Measurements from ENCODE around the gene RALGAPA2. TPM values are rescaled to one million over a fixed set of nuclear protein-coding genes. Genes with fewer than 3 reads are reported as not detected.

The RALGAPA2 gene
- total and polyA plus RNA-seq, 8 donors = 9.6 to 41.7 (median 24.5) TPM

GRCh38 chr20:20568604-20569205, 143.7 kb downstream of the RALGAPA2 start:
- H3K27ac ChIP-seq = no peak overlapping the region
- H3K36me3 ChIP-seq = peaks cover 0 to 12% (median 0%) of the 10 kb centered on the region in 3 donors
- WGBS, 2 donors = 19 to 26% methylated on average over 3 of the region's 3 CpGs
- TF ChIP-seq, protein P1, sequence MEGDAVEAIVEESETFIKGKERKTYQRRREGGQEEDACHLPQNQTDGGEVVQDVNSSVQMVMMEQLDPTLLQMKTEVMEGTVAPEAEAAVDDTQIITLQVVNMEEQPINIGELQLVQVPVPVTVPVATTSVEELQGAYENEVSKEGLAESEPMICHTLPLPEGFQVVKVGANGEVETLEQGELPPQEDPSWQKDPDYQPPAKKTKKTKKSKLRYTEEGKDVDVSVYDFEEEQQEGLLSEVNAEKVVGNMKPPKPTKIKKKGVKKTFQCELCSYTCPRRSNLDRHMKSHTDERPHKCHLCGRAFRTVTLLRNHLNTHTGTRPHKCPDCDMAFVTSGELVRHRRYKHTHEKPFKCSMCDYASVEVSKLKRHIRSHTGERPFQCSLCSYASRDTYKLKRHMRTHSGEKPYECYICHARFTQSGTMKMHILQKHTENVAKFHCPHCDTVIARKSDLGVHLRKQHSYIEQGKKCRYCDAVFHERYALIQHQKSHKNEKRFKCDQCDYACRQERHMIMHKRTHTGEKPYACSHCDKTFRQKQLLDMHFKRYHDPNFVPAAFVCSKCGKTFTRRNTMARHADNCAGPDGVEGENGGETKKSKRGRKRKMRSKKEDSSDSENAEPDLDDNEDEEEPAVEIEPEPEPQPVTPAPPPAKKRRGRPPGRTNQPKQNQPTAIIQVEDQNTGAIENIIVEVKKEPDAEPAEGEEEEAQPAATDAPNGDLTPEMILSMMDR (IDR thresholded peaks at IDR 0.05) = peak in 2 of 4 donors; percentile 37 to 45
- H3K27me3 ChIP-seq = no peaks in the 10 kb centered on the region
- DNase-seq (no peak), FAIRE-seq (peak; percentile 89), ATAC-seq (peak; percentile 71 to 85 (median 80))
- peaks cover 0 to 16% (median 16%) of the 10 kb centered on the region in 3 donors for H3K4me1 ChIP-seq
- H3K4me3 ChIP-seq = no peak overlapping the region
- H3K9me3 ChIP-seq = no peaks in the 10 kb centered on the region
- intact Hi-C loops (cut with DNase I) = loop anchor here in 1 of 3 donors (10.0 kb wide), 1 partner anchor 204 kb away; the partner anchor contains the start of gene INSM1

GRCh38 chr20:20567712-20568111, 144.7 kb downstream of the RALGAPA2 start:
- WGBS, 2 donors = 95 to 97% methylated on average over 4 of the region's 4 CpGs
- intact Hi-C loops (cut with DNase I) = loop anchor here in 1 of 3 donors (10.0 kb wide), 1 partner anchor 203 kb away; the partner anchor contains the start of gene INSM1
- Histone ChIP-seq H3K36me3 (peaks cover 0 to 12% (median 0%) of the 10 kb centered on the region in 3 donors), H3K9me3 (no peaks in the 10 kb centered on the region), H3K27me3 (no peaks in the 10 kb centered on the region), H3K27ac (no peak overlapping the region), H3K4me1 (peaks cover 0 to 16% (median 16%) of the 10 kb centered on the region in 3 donors), H3K4me3 (no peak overlapping the region)
- DNase-seq = no peak
- TF ChIP-seq, protein P1 (IDR thresholded peaks at IDR 0.05) = no peak
- no peak for FAIRE-seq
- no peak for ATAC-seq

DNA sequence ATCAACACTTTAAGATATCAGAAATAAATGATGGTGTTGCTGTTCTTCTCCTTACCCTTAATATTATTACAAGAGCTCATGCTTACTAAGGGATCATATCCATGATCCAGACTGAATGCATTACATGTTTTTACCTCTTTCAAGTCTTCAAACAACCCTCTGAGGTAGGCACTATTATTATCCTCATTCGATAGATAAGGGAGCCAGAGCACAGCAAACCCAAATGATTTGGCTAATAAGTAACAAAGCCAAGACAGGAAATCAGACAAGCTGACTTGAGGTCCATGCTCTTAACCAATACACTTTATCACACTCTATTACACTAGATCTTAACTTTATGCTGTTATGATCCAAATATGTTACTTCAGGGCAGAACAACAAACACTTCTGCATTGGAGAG, 145.9 kb downstream of the RALGAPA2 start:
- peaks cover 0 to 16% (median 16%) of the 10 kb centered on the region in 3 donors for H3K4me1 ChIP-seq
- DNase-seq (no peak), ATAC-seq (peak; percentile 77 to 90 (median 82)), FAIRE-seq (no peak)
- H3K36me3 ChIP-seq = peaks cover 0 to 13% (median 0%) of the 10 kb centered on the region in 3 donors
- H3K4me3 ChIP-seq = no peak overlapping the region
- no peaks in the 10 kb centered on the region for H3K9me3 ChIP-seq
- no peak overlapping the region for H3K27ac ChIP-seq
- no peaks in the 10 kb centered on the region for H3K27me3 ChIP-seq
- TF ChIP-seq, protein P1 (IDR thresholded peaks at IDR 0.05) = no peak
- WGBS, 2 donors = 13 to 19% methylated on average over 1 of the region's 1 CpG
- intact Hi-C loops (cut with DNase I) = loop anchor here in 1 of 3 donors (10.0 kb wide), 1 partner anchor 202 kb away; the partner anchor contains the start of gene INSM1

GRCh38 chr20:20564279-20564678, 148.2 kb downstream of the RALGAPA2 start:
- Histone ChIP-seq H3K27ac (no peak overlapping the region), H3K4me3 (no peak overlapping the region), H3K36me3 (peaks cover 0 to 8% (median 5%) of the 10 kb centered on the region in 3 donors), H3K9me3 (no peaks in the 10 kb centered on the region), H3K4me1 (peaks cover 0 to 16% (median 16%) of the 10 kb centered on the region in 3 donors), H3K27me3 (no peaks in the 10 kb centered on the region)
- TF ChIP-seq, protein P1 (IDR thresholded peaks at IDR 0.05) = no peak
- intact Hi-C loops (cut with DNase I) = loop anchor here in 1 of 3 donors (10.0 kb wide), 1 partner anchor 199 kb away; the partner anchor contains the start of gene INSM1
- no peak for ATAC-seq
- DNase-seq = no peak
- no peak for FAIRE-seq

DNA sequence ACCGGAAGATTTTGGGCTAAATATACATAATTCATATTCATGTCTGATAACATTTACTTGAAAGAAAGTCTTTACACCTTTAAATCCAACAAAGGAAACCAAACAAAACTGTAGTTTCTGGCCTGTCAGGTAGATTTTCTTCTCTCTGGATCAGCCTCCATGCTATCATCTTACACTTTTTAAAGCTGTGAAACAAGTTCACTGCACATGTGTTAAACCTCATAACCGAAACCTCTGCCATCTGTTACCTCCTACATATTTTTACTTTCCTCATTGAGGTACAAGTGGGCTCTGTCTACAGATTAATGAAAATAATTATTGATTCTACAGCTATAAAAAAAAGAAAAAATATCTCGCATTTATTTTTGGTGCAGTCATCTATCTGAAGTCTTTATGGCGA, 149.9 kb downstream of the RALGAPA2 start:
- intact Hi-C loops (cut with DNase I) = loop anchor here in 1 of 3 donors (10.0 kb wide), 1 partner anchor 198 kb away; the partner anchor contains the start of gene INSM1
- H3K27me3 ChIP-seq = no peaks in the 10 kb centered on the region

More for the DNA sequence above, 149.9 kb downstream of the RALGAPA2 start:
- FAIRE-seq = no peak
- no peak for DNase-seq
- H3K27ac ChIP-seq = no peak overlapping the region
- H3K36me3 ChIP-seq = peaks cover 0 to 8% (median 5%) of the 10 kb centered on the region in 3 donors
- H3K4me1 ChIP-seq = peaks cover 0 to 16% (median 15%) of the 10 kb centered on the region in 3 donors
- H3K9me3 ChIP-seq = no peaks in the 10 kb centered on the region
- TF ChIP-seq, protein P1 (IDR thresholded peaks at IDR 0.05) = no peak
- 69 to 81% methylated on average over 4 of the region's 4 CpGs for WGBS, 2 donors
- no peak for ATAC-seq
- no peak overlapping the region for H3K4me3 ChIP-seq

Measured in pancreas (tissue), 10 donors.